Sciatic nerve (tissue), 2 donors: ENCODE measurements around the gene MOB3B. TPM values are rescaled to one million over a fixed set of nuclear protein-coding genes. Genes with fewer than 3 reads are reported as not detected.

ENCODE experiments used
- ATAC-seq: fragments of 200-7000 bp; cut with Tn5 transposase; one replicate; pipeline ENCODE4 v1.9.1; 2020; ENCODE audit warnings: mild to moderate bottlenecking, moderate library complexity
- DNase-seq: peaks from one replicate; pipeline ENCODE4 v3.0.0-alpha.2; 2020; ENCODE audit warnings: low spot score
- intact Hi-C: fragments of 100-400 bp; cut with DNase I; formaldehyde crosslinking; loops from one replicate; pipeline ENCODE4 v1.14.2; 2022
- total RNA-seq: library from RNA; stranded (reverse); fragmentation: NEBNext Ultra II Directional; extraction: Animal tissue kit (Norgen Biotek cat#: 25700); gene quantifications from one replicate; pipeline ENCODE4 v1.2.1, GENCODE V29; 2021
- donor health status: DM: no; HTN: no; CAD: no.
- donor health status: DM: no; HTN: no; CAD: no.

Gene MOB3B
- total RNA-seq, 1 donor from 2014 or later = 14.9 TPM

DNA sequence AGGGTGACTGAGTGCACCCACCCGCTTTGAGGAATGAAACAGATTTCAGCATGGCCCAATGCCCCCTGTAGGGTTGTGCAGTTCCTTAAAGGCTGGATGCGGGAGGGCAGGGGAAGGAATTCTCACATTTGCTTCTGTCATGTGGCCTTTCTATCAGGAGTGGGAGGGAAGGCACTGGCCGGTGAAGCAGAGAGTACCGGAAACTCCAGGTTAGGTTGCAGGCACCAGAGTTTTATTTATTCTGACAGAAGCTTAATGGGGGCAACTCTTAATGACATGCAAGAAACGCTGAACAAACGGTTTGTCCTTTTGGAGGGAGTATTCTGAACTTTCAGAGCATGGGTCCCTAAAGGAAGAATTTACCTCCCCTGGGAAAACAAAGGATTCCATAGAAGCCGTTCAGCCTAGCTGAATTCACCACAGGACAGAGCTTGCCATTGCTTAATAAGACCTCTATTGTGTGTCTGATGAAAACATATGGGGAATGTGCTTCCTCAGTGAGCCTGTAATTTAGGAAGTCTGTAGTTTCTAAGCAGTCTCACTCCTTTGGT lies 188.6 kb downstream of the MOB3B start:
- DNase-seq = no peak
- ATAC-seq = peak; percentile 55
- intact Hi-C loops = no loop called here

DNA sequence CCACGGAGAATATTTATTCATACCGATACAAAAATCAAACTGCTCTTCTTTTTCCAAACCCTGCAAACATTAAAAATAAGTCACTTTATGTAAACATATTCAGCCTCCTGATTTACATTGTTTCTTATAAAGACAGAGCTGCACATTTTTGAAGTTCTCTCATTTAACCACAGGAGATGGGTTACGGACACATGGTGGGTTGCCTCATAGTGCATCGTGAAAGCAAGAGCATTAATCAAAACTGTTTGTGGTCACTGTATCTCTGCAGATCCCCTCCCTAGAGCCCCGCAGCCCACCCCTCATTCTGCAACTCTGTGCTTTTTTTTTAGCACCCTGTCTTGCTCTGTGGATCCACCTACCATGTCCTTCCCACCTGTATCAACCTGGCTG lies 189.3 kb downstream of the MOB3B start:
- no peak for DNase-seq
- intact Hi-C loops = no loop called here
- ATAC-seq = peak; percentile 11

DNA sequence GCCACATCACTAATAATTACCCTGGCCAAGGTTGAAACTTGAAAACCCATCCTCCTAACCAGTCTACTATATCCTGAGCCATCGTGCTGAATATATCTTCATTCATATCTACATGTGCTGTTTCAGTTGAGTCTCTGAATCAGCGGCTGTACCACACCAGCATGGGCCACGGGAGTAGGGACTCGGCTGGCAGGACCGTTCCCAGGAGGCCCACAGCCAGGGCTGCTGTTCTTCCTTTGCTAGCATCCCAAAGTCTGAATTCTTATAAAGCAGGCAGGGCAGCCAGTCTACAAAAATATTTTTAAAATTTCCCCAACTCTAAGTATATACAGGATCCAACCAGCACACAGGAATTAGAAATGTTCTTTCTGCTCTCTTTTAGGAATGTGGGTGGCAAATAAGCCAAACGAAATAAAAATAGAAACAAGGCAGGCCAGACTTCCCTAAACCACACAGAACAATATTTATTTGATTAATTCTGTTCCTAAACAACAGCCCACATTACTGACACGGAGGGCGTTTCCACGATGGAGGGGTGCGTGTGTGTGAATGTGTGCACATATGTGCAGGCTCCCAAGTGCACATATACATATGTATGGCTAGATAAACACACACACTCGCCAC lies 189.8 kb downstream of the MOB3B start:
- no peak for DNase-seq
- ATAC-seq = peak; percentile 58
- intact Hi-C loops = loop anchor here (10.0 kb wide), 1 partner anchor 195 kb away; no protein-coding TSS in a partner anchor

DNA sequence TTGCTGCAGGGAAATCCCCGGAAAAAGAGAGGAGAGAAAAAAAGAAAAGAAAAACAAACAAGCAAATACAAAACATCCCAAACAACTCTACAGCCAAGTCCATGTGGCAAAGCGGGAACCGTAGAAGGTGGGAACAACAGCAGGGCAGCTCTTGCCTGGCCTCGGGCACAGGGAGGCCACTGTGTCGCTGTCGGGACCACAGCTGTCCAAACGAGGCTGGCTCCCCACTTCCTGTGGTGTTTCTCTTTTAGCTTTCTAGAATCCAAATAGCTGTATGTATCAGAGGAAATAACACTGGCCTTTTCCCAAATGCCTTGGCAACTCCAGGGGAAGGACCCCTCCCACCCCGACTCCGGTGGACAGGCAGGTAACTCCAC lies 191.1 kb downstream of the MOB3B start:
- DNase-seq (no peak), ATAC-seq (peak; percentile 27)
- intact Hi-C loops = loop anchor here (10.0 kb wide), 1 partner anchor 196 kb away; no protein-coding TSS in a partner anchor

DNA sequence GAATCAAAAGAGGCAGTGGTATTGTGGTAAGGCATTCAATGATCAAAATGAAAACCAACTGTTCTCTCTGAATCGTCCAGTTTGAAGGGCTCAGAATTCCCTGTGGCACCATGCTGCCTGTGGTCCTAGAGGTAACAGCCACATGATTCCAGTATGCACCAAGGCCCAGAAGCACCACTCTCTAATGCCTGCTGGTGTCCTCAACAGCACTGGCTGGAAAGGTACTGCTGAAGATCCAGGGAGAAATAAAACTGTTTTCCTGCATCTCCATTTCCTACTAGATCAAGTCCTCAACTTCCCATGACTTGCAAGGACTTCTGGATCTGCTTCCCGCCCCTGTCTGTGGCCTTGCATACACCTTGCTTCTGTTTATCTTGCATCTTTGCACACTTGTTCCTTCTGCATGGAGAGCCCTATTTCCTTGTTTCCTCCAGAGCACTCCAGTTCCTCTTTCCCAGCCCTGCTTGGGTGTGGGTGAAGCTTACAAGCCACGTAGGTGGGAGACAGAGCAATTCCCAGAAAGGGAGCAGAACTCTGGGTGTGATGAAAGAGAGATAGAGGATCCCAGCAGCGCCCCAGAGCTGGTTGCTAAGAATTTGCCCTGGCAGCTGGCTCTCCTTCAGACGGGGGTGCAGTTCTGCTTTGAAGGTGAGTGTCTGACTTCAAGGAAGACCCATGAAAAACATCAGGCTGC lies 191.6 kb downstream of the MOB3B start:
- intact Hi-C loops = loop anchor here (10.0 kb wide), 1 partner anchor 197 kb away; no protein-coding TSS in a partner anchor
- DNase-seq (no peak), ATAC-seq (peak; percentile 2)

DNA sequence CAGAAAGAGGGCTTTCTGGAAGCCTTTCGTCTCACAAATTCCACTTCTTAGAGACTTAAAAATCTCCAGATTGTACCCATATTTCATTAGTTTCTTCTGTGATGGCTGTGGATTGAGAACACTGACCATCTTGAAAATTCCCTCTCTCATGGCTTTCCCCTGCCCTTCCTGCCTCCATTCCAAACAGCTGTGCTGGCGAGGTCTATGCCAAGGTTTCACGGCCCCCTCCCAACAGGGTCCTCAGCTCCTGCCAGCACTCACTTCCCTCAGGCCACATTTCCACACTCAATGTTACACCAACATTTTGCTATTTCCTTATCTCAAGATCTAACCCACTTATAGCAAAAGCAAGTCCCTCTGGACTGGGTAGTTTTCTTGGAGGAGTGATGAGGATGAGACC lies 192.4 kb downstream of the MOB3B start:
- ATAC-seq (no peak), DNase-seq (no peak)
- intact Hi-C loops = loop anchor here (10.0 kb wide), 1 partner anchor 198 kb away; no protein-coding TSS in a partner anchor

DNA sequence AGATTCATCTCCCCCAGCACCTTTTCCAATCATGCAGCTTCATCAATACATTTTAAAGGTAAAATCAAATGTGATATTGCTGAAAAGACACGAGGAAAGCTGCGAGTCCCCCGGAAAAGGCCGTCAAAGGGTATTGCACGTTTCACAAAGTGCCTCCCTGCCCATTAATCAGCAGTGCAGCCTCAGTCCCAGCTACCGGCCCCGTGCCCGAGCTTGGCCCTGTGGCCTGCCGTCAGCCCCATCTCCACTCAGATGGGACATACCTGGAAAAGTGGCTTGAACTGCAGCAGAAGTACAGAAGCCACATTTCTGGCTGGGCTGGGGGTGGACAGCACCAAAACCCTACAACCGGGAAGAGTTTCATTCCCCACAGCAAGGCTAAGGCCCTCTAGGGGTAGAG lies 192.8 kb downstream of the MOB3B start:
- DNase-seq = no peak
- ATAC-seq = no peak
- intact Hi-C loops = loop anchor here (10.0 kb wide), 1 partner anchor 198 kb away; no protein-coding TSS in a partner anchor

DNA sequence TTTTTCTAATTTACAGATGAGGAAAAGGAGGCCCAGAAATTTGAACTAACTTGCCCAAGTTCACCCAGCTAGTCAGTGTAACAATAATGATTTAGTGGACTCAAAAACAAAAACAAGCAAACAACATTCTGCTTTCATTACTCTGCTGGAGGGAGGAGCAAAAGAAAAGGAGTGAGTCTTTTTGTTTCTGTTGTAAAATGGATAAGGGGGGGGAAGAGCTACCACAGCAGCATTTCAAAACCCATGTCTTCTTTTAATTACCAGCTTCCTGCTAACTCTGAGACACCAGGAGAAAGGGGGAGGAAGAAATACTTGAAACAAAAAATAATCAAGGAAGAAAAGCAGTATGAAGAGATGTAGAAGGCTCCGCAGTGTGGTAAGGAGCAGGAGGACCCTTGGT lies 193.5 kb downstream of the MOB3B start:
- intact Hi-C loops = loop anchor here (10.0 kb wide), 1 partner anchor 199 kb away; no protein-coding TSS in a partner anchor
- DNase-seq = no peak
- ATAC-seq = no peak

DNA sequence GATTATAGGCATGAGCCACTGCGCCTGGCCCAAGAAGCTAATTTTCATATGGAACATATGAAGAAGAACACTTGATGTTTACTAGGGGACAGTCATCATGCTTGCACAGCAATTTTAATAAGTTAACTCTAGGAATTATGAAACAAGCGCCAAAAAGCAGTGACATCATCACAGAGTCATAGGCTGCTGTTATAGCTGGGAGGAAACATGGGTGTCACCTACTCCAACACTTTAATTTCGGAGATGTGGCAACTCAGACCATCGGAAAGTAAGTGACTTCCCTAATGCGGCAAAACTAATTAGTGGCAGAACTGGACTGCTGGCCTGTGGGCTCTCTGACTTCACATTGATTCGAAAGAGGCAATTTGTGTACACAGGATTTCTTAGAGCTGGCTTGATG lies 194.5 kb downstream of the MOB3B start:
- intact Hi-C loops = loop anchor here (10.0 kb wide), 1 partner anchor 200 kb away; no protein-coding TSS in a partner anchor
- DNase-seq = no peak
- no peak for ATAC-seq

DNA sequence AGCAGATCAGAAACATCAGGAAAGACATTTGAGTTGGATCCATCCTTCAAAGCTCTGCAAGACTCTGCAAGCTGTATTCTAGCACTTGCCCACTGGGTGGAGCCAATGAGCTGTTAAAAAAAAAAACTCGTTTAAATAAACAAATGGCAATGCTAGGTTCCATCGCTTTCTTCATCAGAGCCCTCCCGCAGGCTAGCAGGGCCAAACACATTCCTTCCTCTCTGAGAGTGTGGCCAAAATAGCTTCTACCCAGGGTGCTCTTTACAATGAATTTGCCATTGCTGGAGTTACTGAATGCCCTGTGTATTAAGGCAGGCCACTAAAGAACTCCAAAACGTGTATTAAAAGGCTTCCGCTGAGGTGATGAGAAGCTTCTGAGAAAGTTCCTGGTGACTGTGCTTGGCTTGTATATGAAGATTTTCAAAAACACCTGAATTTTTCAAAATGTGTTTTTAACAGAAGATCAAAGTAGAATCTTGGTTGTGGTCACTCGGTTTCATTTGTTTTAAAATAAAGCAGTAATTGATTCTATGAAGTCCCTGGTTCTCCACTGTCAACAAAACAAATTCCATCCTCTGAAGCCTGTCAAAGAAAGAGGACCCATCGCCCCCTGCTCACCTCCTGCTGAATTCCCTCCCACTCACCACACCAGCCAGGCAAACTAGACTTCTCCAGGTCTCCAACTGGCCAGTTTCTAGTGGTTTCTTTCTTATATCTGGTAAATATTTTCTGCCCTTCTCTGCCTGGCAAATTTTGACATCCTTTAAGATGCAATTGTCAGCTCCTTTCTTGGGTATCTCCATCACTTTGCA lies 196.2 kb downstream of the MOB3B start:
- peak; percentile 86 for ATAC-seq
- intact Hi-C loops = loop anchor here (10.0 kb wide), 1 partner anchor 201 kb away; no protein-coding TSS in a partner anchor
- DNase-seq = no peak

DNA sequence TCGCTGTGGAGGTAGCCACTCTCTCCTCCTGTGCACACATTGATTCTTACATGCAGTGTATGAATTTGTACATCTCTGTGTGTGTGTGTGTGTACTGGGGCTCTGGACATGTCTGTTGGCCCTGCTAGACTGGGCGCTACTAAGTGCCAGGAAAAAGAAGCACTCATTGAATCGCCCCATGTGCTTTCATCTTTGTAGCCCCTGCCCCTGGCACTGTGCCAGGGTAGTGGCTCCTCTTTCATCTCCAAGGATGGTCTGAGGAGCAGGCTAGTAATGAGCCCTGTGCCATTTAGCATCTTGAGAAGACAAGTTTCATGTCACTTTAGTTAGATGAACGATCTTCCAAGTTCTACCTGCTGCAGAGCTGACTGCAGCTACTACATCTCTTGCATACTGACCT lies 198.2 kb downstream of the MOB3B start:
- ATAC-seq = no peak
- intact Hi-C loops = loop anchor here (10.0 kb wide), 1 partner anchor 203 kb away; no protein-coding TSS in a partner anchor
- no peak for DNase-seq

DNA sequence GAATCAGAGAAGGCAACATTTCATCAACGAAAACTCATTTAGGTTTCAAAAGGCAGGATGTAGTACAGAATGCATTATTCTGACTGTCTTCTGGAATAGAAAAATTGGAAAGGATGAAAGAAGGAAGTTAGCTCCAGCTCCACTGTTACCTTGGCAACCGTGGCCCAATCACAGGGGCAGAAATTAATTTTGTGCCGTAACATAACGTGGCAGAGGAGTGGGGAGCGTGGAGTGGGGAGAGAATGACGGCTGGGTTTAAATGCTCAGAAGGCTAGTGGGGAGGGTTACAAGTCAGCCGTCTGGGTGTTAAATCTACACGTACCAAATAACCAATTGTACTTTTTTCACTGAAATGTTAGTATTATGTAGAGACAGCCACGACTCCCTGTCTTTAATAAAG lies 200.3 kb downstream of the MOB3B start:
- DNase-seq = no peak
- ATAC-seq = no peak
- intact Hi-C loops = no loop called here

DNA sequence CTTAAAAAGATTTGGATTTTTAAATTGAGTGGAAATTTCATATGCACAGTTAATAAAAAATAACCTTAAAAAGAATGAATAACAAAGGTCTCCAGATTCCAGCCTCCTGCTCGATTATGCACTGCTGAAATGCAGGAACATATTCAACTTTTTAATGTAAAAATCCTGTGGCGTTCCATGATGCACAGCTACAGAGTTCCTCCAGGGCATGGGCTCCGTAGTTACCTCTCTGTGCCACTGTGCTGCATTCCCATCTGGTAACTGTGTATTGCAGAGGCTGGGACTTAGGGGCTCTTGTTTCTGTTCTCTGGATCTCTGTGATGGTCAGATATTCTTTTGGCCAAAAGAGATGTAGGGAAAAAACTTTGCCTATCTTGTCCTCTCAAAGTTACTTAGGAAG lies 201.1 kb downstream of the MOB3B start:
- no peak for ATAC-seq
- intact Hi-C loops = no loop called here
- no peak for DNase-seq

DNA sequence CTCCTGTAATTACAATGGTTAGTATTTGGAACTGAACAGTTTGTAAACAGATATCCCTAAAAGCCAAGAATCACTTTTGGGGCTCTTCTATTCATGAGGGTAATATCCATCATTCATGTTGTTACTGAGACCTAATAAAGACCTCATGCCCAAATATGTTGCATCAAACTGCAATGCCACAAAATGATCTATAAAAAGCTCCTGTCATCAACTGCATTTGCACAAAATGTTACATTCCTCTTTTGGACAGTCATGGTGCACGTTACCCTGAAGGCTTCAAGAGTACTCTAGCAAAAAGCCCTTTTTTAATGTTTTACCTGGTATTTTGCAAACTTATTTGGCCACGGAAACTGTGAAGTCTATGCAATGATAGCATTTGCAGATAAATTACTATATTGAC lies 218.4 kb downstream of the MOB3B start:
- DNase-seq (no peak), ATAC-seq (no peak)
- intact Hi-C loops = no loop called here

DNA sequence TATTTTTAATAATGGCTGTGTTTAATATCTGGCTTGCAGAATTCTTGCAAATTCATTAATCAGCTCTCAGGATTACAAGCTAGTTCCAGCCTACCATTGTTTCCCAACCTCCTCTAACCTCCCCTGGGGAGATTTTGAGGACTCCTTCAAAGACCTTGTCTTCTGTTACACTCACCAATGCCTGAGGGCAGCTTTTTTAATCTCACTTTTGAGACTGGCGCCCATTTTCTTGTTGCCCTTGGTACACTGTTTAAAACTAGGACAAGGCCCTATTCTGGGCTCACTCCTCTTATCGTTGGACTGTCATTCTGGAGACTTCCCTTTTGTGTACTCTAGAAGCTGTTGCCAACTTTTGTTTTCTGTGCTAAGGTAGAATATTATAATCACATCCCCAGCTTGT lies 219.0 kb downstream of the MOB3B start:
- DNase-seq (no peak), ATAC-seq (no peak)
- intact Hi-C loops = no loop called here

DNA sequence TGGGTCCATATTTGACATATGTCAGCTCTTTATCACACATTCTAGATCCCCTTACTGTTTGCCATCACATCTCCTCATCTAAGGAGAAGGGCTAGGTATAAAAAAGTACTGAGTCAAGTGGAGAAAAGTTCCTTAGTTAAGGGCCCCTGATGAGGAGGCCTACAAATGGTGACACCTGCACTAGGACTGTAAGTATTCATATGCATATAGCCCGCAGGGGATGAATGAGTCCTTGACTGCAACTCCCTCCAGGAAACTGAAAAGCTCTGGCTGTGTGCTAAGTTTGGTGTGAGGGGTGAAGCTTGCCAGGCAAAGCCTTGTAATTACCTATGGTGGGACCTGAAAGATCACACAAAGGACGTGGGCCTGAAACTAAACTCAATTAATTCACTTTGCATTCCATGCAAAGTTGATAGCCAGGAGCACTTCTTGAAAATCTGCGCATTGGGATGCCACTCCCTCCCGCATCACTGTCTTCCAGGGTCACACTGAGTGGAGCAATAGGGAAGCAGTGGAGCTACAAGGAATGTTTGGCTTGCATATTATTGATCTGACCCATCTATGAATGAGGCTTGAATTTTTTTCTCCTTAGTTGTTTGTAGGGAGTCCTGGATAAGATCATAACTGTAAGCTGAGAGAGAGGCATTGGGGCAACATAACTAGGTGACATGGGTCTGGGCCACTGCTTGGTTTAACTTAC lies 220.8 kb downstream of the MOB3B start:
- intact Hi-C loops = no loop called here
- no peak for DNase-seq
- ATAC-seq = no peak

DNA sequence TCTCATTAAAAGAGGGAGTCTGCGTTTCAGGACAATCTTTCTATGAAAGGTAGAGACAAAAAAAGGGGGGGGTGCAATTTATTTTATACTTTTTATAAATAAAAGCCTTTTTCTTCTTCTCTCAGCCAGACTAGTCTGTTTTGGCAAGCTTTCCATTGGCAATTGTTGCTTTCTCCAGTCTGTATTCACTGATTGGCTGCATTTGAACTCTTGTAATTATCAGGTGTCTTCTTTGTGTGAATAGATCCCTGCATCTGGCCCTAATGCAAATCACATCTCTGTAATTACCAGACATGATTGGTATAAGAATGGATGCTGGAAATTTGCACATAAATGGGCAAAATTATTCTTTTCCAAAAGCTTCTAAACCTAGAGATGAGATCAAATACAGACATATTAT lies 225.1 kb downstream of the MOB3B start:
- intact Hi-C loops = no loop called here
- DNase-seq (no peak), ATAC-seq (no peak)

DNA sequence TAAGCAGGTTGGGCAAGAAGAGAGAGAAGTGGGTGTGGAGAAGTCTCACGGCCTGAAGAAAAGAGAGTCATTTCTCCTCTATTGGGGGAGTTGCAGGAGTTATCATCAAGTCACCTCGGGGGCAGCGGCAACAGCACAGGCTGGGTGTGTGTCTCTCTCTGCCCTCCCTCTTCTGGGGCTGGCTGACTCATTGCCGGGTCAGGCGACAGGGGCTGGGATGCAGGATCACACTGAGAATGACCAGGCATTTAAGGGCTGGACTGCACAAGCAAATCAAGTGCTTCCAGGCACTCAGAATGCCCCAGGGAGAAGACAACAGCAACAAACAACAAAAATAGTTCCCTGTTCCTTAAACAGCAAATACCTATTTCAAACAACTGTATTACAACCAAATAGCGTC lies 226.4 kb downstream of the MOB3B start:
- no peak for ATAC-seq
- no peak for DNase-seq
- intact Hi-C loops = no loop called here

DNA sequence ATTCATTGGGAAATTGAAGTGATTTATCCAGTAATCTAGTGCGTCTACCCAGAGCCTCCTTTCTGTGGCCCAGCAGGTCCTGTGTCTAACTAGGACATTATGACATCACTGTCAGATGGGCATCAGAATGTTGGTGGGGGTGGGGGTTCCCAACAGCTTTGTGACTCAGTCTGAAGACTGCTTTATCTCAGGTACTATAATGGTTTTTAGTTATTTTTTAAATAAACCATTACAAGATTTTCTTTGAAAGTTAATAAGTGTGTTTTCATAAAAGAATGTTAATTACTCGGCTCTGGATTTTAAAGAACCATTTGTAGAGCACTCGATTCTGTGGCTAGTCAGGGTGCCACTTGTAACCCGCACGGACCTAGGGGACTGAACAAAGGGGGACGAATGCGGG lies 232.6 kb downstream of the MOB3B start, which contains the start of gene EQTN:
TSS of gene EQTN (minus strand) at position 101 of the 400 bp plus-strand sequence. CDS start at position 6, 95 bp downstream.
- DNase-seq (no peak), ATAC-seq (no peak)
- intact Hi-C loops = no loop called here
